GM19193 (cell line): ENCODE results near the gene SETDB1.

Source experiments
- POLR2A ChIP-seq: IDR thresholded peaks from 4 replicates; pipeline ENCODE4 v1.6.1; 2011; ENCODE audit not compliant: insufficient read depth, insufficient read length; ENCODE audit errors: extremely low read depth

Gene SETDB1

DNA sequence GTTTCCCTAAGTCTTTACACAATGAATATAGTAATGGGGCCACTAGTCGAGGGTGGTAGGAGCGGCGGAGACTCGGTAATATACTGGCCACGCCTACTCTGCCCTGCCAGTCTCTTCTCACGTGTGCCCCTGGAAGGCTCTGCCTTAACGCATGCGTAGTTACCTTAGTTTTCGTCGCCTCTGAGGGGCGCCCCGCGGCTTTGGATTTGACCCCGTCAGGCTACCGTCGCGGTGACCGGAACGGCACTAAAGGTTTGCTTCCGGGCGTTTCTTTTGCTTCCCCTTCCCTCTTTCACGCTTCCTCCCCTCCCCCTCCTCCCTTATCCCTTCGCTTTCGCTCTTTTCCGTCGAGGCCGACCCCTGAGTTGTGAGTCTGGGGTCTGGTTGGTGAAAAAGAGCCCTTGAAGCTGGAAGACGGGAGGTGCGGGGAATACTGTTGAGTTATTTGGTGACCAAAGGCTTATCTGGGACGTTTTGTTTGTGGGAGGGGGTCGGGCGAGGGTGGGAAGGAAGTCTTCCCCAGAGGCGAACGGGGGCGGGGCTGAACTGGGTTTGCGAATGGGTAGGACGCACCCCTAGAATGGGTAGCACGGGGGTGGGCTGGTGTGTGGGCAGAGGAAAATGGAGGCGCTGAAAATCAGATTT lies at the start of gene SETDB1:
Gene SETDB1, plus strand, starts transcription at position 267 of the 645 bp plus-strand sequence. CDS start 1,352 bp downstream, outside the sequence.
- peak; percentile 63 for TF ChIP-seq POLR2A

GRCh38 chr1:150881331-150882070 lies 44.7 kb upstream of the SETDB1 start:
- TF ChIP-seq POLR2A = no peak

DNA sequence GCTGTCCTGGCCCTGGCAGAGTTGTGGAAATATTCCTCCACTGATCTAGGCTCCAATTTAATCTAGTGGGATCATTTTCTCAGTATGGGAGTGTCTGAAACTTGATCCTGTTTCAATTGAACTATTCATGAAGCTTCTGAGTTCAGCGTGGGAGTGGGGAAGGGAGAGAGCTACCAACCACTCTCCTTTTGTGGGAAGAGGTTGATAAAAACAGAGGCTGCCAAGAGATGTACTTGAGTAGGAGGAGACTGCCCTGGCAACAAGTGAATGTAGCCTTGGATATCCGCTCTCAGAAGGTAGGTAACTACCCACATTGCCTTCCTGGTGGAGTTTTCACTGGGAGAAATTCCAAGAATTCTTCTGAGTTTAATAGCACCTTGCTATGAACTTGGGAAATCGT lies 39.1 kb upstream of the SETDB1 start, which contains the start of gene CTXND2:
Gene CTXND2, plus strand, starts transcription at position 119 of the 400 bp plus-strand sequence. CDS start 25,179 bp downstream, outside the sequence.
- TF ChIP-seq POLR2A = no peak

GRCh38 chr1:150888727-150889126 lies 37.4 kb upstream of the SETDB1 start:
- TF ChIP-seq POLR2A = no peak

- no peak for TF ChIP-seq POLR2A
Observed at GRCh38 chr1:150890033-150890416, 36.1 kb upstream of the SETDB1 start.

GRCh38 chr1:150893336-150893913 lies 32.7 kb upstream of the SETDB1 start:
- TF ChIP-seq POLR2A = no peak

DNA sequence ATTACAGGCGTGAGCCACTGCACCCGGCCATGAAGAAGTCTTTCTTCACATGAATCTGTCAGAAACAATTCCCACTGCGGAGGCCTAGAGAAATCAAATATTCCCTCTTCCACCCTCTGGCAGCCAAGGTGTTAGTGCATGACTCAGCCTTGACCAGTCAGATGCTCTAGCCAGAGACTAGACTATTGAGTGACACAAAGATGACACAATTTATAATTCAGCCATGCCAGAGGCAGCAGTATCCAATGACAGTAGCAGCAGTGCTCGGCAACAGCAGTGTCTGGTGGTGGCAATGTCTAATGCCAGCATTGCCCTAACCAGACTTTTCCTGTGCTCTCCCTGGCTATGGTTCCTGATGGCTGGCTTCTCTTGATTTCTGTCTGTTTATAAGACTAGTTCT lies 30.5 kb upstream of the SETDB1 start:
- no peak for TF ChIP-seq POLR2A

GRCh38 chr1:150902346-150902745 lies 23.8 kb upstream of the SETDB1 start:
- TF ChIP-seq POLR2A = no peak

DNA sequence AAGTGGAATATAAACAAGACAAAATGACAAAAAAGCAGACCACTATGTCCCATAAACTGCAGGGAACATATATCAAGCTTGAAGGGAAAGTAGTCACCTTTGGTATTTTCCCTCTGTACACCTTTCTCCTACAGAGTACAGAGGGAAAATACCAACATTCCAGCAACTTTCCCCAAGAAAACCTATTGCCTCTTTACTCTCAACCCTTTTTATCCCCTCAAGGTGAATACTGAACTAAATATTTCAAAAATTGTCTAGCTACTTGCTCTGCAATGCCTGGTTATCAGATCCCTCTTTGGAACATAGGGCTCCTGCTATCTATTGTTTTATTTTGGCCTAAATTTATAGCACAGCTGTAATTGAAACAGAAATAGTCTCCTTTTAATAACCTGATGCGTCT lies 23.4 kb upstream of the SETDB1 start:
- no peak for TF ChIP-seq POLR2A

- no peak for TF ChIP-seq POLR2A
Observed at GRCh38 chr1:150905301-150905700, 20.9 kb upstream of the SETDB1 start.

GRCh38 chr1:150906329-150906728 lies 19.8 kb upstream of the SETDB1 start:
- no peak for TF ChIP-seq POLR2A

DNA sequence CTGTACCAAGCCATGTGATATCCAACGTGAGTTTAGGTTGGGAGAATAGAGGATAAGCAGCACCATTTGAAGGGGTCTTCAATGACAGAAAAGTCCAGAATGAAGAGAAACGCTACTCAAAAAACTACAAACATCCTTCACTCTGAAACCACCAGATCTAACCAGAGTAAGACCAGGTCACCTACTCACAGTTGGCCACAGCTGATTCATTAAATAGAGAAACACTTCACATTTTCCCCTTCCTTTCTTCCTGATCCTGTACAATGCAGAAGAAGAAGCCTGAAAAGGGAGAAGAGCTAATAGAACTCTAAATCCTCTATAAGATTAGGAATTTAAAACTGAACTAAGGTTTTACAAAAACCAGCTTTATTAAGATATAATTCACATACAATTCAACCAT lies 19.4 kb upstream of the SETDB1 start:
- TF ChIP-seq POLR2A = no peak

DNA sequence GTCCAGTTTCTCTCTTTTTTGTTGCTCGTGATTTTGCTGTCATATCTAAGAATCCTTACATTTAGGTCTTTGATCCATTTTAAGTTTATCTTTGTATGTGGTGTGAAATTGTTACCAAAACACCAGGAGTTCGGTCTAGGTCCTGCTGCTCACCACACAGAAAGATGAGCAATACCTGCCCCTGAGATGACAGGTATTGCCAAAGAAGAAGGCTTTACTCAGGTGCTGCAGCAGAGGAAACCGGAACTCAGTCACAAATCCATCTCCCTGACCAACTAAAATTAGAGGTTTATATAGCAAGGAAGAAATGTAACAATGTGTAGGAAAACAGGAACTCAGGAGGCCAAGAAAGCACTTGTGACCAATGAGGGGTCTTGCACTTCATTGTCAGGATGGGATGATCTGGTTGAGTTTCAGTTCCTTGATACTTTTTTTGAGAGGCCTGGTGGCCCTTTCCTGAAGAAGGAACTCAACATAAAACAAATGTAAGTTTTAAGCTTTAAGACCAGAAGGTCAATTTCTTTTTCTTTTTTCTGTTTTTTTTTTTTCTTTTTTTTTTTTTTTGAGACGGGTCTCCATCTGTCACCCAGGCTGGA lies 16.5 kb upstream of the SETDB1 start:
- no peak for TF ChIP-seq POLR2A

- TF ChIP-seq POLR2A = no peak
Observed at GRCh38 chr1:150912623-150913022, 13.5 kb upstream of the SETDB1 start.

- TF ChIP-seq POLR2A = no peak
Observed at GRCh38 chr1:150917387-150917786, 8.8 kb upstream of the SETDB1 start.

- TF ChIP-seq POLR2A = no peak
Observed at GRCh38 chr1:150922519-150922975, 3.6 kb upstream of the SETDB1 start.

DNA sequence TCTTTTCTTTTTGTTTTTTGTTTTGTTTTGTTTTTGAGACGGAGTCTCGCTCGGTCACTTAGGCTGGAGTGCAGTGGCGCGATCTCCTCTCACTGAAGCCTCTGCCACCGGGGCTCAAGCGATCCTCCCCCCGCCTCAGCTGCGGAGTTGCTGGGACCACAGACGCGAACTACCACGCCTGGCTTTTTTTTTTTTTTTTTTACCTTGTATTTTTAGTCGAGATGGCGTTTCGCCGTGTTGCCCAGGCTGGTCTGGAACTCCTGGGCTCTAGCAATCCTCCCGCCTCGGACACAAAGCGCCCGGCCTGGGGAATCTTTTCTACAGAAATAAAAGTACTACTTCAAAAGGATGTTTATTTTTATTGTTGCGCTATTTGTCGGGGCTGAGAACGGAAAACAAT lies 1.1 kb upstream of the SETDB1 start:
- no peak for TF ChIP-seq POLR2A
